Adrenal gland (tissue), 12 donors: Measurements from ENCODE around the gene SIRPB2. TPM values are rescaled to one million over a fixed set of nuclear protein-coding genes. Genes with fewer than 3 reads are reported as not detected.
A peak's percentile ranks its signal among the peaks of the same experiment; 100 is the strongest.

Experiments used
- DNase-seq, 7 donors: peaks; one replicate each; pipeline ENCODE4 v3.0.0-alpha.2; 2019 to 2020
- H3K27ac ChIP-seq, 5 donors: fragments of 200-600 bp; sonication (generic) in 4 of 5; 1 replicate in 3 of 5; 2 replicates in 2 of 5; pipeline versions ENCODE4 v1.5.1 to v1.8.0; 2016 to 2020; ENCODE audit warnings: mild to moderate bottlenecking in 1 of 5
- H3K27me3 ChIP-seq: fragments of 200-600 bp; 2 replicates; pipeline ENCODE4 v1.8.0; 2021
- H3K36me3 ChIP-seq, 2 donors: fragments of 200-600 bp; replicated peaks in 1 of 2; 1 replicate in 1 of 2; 2 replicates in 1 of 2; pipeline versions ENCODE4 v1.5.1 to v1.8.0; 2018 to 2022
- H3K4me1 ChIP-seq, 2 donors: fragments of 200-600 bp; replicated peaks in 1 of 2; 1 replicate in 1 of 2; 2 replicates in 1 of 2; pipeline versions ENCODE4 v1.5.1 to v1.8.0; 2018 to 2021
- H3K4me3 ChIP-seq, 4 donors: fragments of 200-600 bp; sonication (generic) in 3 of 4; one replicate each; pipeline ENCODE4 v1.5.1; 2016 to 2018
- H3K9me3 ChIP-seq, 3 donors: fragments of 200-600 bp; sonication (generic) in 1 of 3; replicated peaks in 1 of 3; 1 replicate in 2 of 3; 2 replicates in 1 of 3; pipeline versions ENCODE4 v1.5.1 to v1.8.0; 2016 to 2021
- POLR2A ChIP-seq, 2 donors: fragments of 450-650 bp; IDR thresholded peaks; one replicate each; pipeline ENCODE4 v1.6.1; 2017; ENCODE audit warnings: antibody characterized with exemption in 2 of 2, mild to moderate bottlenecking in 2 of 2, moderate library complexity in 1 of 2
- WGBS, 4 donors: extraction: QIAGEN DNeasy Blood & Tissue Kit in 2 of 4; methylation state at CpG; one replicate each; pipeline versions ENCODE4 v1.1.5 to v1.1.7; 2013 to 2017; 5-methylcytosine and 5-hydroxymethylcytosine counted together
- intact Hi-C, 2 donors: fragments of 100-400 bp; cut with DNase I; formaldehyde crosslinking; loops; one replicate each; pipeline versions ENCODE4 v1.14.1 to v1.15.0; 2022 to 2023
- polyA plus RNA-seq, 3 donors: library from polyadenylated mRNA; stranded (reverse); fragments of 200-250 nt in 2 of 3; fragments of 350-450 nt in 1 of 3; fragmentation: Illumina TruSeq in 1 of 3; extraction: RNeasy Lipid Tissue Mini Kit (QIAGEN cat#74804) in 1 of 3; gene quantifications; one replicate each; pipeline ENCODE4 v1.2.3, GENCODE V29; 2013 to 2014
- total RNA-seq, 9 donors: library from RNA; depleted of rRNA in 4 of 9; stranded (reverse); fragments of >200 nt in 4 of 9; fragments of 120-200 nt in 1 of 9; fragmentation: NEBNext Ultra II Directional in 1 of 9; extraction: Animal tissue kit (Norgen Biotek cat#: 25700) in 1 of 9; gene quantifications; one replicate each; pipeline versions ENCODE4 v1.1.0 to v1.2.4, GENCODE V29; 2013 to 2023
- TF ChIP-seq, protein P1 (sequence below), 6 experiments: fragments of 450-650 bp in 4 of 6; fragments of 200-600 bp in 2 of 6; sonication (generic) in 1 of 6; IDR thresholded peaks; 1 replicate in 5 of 6; 2 replicates in 1 of 6; pipeline versions ENCODE4 v1.5.1 to v1.8.0; 2016 to 2021; ENCODE audit warnings: antibody characterized with exemption in 6 of 6, mild to moderate bottlenecking in 2 of 6, moderate library complexity in 1 of 6
- donor health status: healthy with polysubstance abuse.
- donor health status: Bipolar disorder and iron deficiency.
- donor health status: DM: yes; HTN: yes; CAD: no.
- donor health status: DM: no; HTN: no; CAD: no.
- donor health status: DM: no; HTN: no; CAD: no.
- donor health status: DM: yes; HTN: yes; CAD: no.

SIRPB2 gene
- total and polyA plus RNA-seq, 12 donors = 0.61 to 19.7 (median 10.3) TPM

DNA sequence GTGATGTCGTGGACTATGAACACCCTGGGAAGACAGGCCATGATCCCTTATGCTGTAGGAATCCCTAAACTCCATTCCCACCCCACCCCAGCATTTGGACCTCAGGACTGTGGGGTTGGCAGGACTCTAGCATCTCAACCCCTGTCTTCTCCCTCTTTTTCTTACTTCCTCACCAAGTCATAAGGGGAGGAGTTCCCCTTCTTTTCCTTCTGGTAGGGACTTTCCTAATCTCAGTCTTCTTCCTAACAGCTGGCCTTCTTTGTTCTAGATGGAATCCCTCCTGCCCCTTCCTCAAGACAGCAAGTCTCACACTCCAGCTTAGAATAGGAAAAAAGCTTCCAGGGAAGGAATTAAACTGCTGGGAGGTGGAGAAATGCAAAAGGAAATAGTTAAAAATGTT, 2.3 kb upstream of the SIRPB2 start:
- no peak for TF ChIP-seq POLR2A (IDR thresholded peaks at IDR 0.05)
- TF ChIP-seq, protein P1, sequence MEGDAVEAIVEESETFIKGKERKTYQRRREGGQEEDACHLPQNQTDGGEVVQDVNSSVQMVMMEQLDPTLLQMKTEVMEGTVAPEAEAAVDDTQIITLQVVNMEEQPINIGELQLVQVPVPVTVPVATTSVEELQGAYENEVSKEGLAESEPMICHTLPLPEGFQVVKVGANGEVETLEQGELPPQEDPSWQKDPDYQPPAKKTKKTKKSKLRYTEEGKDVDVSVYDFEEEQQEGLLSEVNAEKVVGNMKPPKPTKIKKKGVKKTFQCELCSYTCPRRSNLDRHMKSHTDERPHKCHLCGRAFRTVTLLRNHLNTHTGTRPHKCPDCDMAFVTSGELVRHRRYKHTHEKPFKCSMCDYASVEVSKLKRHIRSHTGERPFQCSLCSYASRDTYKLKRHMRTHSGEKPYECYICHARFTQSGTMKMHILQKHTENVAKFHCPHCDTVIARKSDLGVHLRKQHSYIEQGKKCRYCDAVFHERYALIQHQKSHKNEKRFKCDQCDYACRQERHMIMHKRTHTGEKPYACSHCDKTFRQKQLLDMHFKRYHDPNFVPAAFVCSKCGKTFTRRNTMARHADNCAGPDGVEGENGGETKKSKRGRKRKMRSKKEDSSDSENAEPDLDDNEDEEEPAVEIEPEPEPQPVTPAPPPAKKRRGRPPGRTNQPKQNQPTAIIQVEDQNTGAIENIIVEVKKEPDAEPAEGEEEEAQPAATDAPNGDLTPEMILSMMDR (IDR thresholded peaks at IDR 0.05) = no peak
- intact Hi-C loops = no loop called here
- WGBS, 4 donors = 43 to 62% (median 53%) methylated on average over 1 of the region's 1 CpG
- peak overlapping the region in 1 of 5 donors; percentile 52 for H3K27ac ChIP-seq
- no peaks in the 10 kb centered on the region for H3K27me3 ChIP-seq
- DNase-seq = no peak
- H3K9me3 ChIP-seq = no peaks in the 10 kb centered on the region
- H3K4me1 ChIP-seq = no peaks in the 10 kb centered on the region
- H3K4me3 ChIP-seq = no peak overlapping the region
- H3K36me3 ChIP-seq = no peaks in the 10 kb centered on the region

DNA sequence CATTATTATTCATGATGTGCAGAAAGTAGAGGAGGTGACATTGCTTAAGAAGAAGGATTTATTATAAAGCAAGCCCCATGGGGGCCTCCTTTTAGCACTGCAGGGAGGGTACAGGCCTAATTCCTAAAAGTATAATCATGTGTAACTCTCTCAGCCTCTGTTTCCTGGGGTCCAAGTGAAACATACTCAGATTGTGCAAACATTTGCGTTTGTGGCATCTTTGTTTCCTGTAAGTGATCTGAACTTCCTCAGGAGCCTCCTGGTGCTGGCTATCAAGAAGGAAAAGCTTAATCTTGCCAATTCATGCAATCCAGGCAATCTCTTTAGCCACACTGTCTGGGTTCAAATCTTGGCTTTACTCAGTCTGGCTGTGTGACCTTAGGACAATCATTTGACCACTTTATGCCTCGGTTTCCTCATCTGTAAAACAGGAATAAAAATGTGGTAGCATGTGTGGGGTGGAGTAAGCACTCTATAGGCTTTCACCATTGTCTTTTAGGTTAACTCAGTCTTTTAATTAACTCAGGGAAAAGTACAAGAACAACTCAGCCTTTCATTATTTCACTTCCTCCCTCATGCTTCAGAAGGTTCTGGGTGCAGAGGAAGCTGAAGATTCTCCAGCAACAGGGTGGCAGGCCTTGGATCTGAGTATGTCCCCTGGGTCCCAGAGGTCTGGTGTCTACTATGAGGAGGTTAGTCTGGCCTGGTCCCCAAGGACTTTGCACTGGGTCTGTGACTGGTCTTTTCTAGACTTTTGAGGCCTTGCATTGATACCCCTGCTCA, 831 bp upstream of the SIRPB2 start:
- no peak for DNase-seq
- intact Hi-C loops = no loop called here
- Histone ChIP-seq H3K27me3 (no peaks in the 10 kb centered on the region), H3K9me3 (no peaks in the 10 kb centered on the region), H3K36me3 (no peaks in the 10 kb centered on the region), H3K4me3 (no peak overlapping the region), H3K27ac (peak overlapping the region in 4 of 5 donors; percentile 15 to 93 (median 44)), H3K4me1 (no peaks in the 10 kb centered on the region)
- TF ChIP-seq, protein P1 (IDR thresholded peaks at IDR 0.05) = no peak
- TF ChIP-seq POLR2A (IDR thresholded peaks at IDR 0.05) = no peak
- 39 to 53% (median 45%) methylated on average over 2 of the region's 2 CpGs for WGBS, 4 donors

DNA sequence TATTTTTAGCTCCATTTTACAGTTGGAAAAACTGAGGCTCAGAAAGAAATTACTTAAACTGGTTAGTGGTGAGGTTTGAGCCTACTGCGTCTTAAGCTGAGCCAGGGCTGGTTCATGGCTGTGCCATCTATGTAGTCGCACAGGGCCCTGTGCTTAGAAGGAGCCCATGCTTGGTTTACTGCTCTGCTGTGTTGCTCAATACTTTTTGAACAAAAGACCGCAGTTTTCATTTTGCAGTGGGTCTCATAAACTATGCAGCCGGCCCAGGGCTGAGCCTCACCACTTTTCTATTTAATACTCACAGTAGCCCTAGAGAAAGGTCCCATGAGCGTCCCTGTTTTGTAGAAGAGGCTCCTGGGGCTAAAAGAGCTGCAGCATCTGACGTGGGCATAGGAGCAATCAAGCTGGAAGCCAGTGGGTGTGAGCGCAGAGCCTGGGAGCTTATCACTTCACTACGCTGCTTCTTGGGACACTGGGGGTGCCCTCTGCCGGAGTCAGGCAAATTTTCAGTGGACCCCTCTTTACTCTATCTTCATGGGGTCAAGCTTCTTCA, 501 bp downstream of the SIRPB2 start:
- Histone ChIP-seq H3K9me3 (no peaks in the 10 kb centered on the region), H3K36me3 (no peaks in the 10 kb centered on the region), H3K4me3 (peak overlapping the region in 1 of 4 donors; percentile 41), H3K27ac (peak overlapping the region; percentile 18 to 93 (median 38)), H3K27me3 (no peaks in the 10 kb centered on the region), H3K4me1 (no peaks in the 10 kb centered on the region)
- TF ChIP-seq, protein P1 (IDR thresholded peaks at IDR 0.05) = no peak
- TF ChIP-seq POLR2A (IDR thresholded peaks at IDR 0.05) = no peak
- no peak for DNase-seq
- intact Hi-C loops = no loop called here
- WGBS, 4 donors = 55 to 61% (median 57%) methylated on average over 7 to 9 of the region's 9 CpGs

DNA sequence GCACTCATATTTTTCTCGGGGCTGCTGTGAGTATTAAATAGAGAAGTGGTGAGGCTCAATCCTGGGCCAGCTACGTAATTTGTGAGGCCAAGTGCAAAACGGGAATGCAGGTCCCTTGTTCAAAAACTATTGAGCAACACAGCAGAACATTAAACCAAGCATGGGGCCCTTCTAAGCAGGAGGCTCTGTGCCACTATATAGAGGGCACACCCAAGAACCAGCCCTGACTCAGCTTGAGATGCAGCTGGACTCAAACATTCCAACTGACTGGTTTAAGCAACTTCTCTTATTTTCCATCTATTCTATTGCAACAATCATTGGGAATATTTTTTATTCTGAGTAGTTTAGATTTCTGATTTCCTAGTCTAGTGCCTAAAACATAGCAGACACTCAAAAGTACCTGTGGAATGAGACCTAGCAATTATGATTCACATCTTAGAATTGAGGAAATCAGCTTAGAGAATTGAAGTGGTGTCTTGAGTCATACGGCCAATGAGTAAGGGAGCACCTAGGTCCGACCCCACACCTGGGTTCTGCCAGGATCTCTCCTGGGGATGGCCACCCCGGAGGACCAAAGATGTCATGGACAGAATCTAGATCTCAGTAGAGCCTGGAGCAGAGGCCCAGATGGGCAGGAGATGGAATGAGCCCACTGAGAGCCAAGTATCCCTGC, 1.3 kb downstream of the SIRPB2 start:
- Histone ChIP-seq H3K9me3 (no peaks in the 10 kb centered on the region), H3K4me3 (peak overlapping the region in 1 of 4 donors; percentile 41), H3K36me3 (no peaks in the 10 kb centered on the region), H3K27me3 (no peaks in the 10 kb centered on the region), H3K4me1 (no peaks in the 10 kb centered on the region), H3K27ac (peak overlapping the region in 3 of 5 donors; percentile 14 to 93 (median 62))
- intact Hi-C loops = no loop called here
- WGBS, 4 donors = 54 to 66% (median 62%) methylated on average over 6 of the region's 6 CpGs
- peak in 1 of 7 donors; percentile 36 for DNase-seq
- TF ChIP-seq, protein P1 (IDR thresholded peaks at IDR 0.05) = no peak
- TF ChIP-seq POLR2A (IDR thresholded peaks at IDR 0.05) = peak in 1 of 2 donors; percentile 30
